T-helper 17 cell (primary cell): ENCODE results near the gene ZNF599. TPM values are rescaled to one million over a fixed set of nuclear protein-coding genes. Genes with fewer than 3 reads are reported as not detected.

Source experiments
- ATAC-seq: fragments of 150-1000 bp; cut with Tn5 transposase; 2 replicates; pipeline ENCODE4 v1.10.0; 2021; ENCODE audit warnings: mild to moderate bottlenecking, moderate library complexity
- DNase-seq, 3 donors: peaks; one replicate each; pipeline versions ENCODE4 v3.0.0 to v3.0.0-alpha.2; 2020 to 2021
- H3K9me3 ChIP-seq: one replicate; pipeline ENCODE4 v1.7.0; 2013; ENCODE audit warnings: low read length, mild to moderate bottlenecking; ENCODE audit not compliant: control insufficient read depth, poor library complexity, severe bottlenecking
- H3K27ac Mint-ChIP-seq: one replicate; pipeline ENCODE4 v1.8.0; 2022; ENCODE audit warnings: mild to moderate bottlenecking, moderate library complexity, mixed read lengths
- H3K27me3 Mint-ChIP-seq: one replicate; pipeline ENCODE4 v1.8.0; 2022; ENCODE audit warnings: mixed read lengths
- H3K36me3 Mint-ChIP-seq: one replicate; pipeline ENCODE4 v1.8.0; 2022; ENCODE audit warnings: low read depth, mixed read lengths
- H3K4me1 Mint-ChIP-seq: one replicate; pipeline ENCODE4 v1.8.0; 2022; ENCODE audit warnings: mild to moderate bottlenecking, mixed read lengths
- H3K4me3 Mint-ChIP-seq: one replicate; pipeline ENCODE4 v1.8.0; 2022; ENCODE audit warnings: mild to moderate bottlenecking, moderate library complexity, mixed read lengths
- total RNA-seq, 4 donors: library from RNA in 2 of 4; stranded (reverse) in 2 of 4; gene quantifications; one replicate each; pipeline ENCODE4 v1.2.3 and lab custom pipeline; 2022 to 2026

The ZNF599 gene
- total RNA-seq, 2 donors from 2014 or later = 3.7 to 4.8 TPM

GRCh38 chr19:34779652-34780051, 6.6 kb upstream of the ZNF599 start:
- Mint-ChIP-seq H3K27ac (no peak overlapping the region), H3K4me3 (no peak overlapping the region), H3K36me3 (no peaks in the 10 kb centered on the region), H3K4me1 (no peaks in the 10 kb centered on the region), H3K27me3 (no peaks in the 10 kb centered on the region)
- H3K9me3 ChIP-seq = no peaks in the 10 kb centered on the region
- no peak for ATAC-seq
- DNase-seq = no peak

- no peaks in the 10 kb centered on the region for H3K27me3 Mint-ChIP-seq
- H3K27ac Mint-ChIP-seq = no peak overlapping the region
- no peak overlapping the region for H3K4me3 Mint-ChIP-seq
- ATAC-seq (no peak), DNase-seq (no peak)
- H3K36me3 Mint-ChIP-seq = no peaks in the 10 kb centered on the region
- H3K9me3 ChIP-seq = no peaks in the 10 kb centered on the region
- peaks cover under 1% of the 10 kb centered on the region for H3K4me1 Mint-ChIP-seq
Measured at GRCh38 chr19:34778342-34778741, 5.3 kb upstream of the ZNF599 start.

GRCh38 chr19:34774857-34775256, 1.8 kb upstream of the ZNF599 start:
- H3K4me3 Mint-ChIP-seq = no peak overlapping the region
- peaks cover 17% of the 10 kb centered on the region for H3K4me1 Mint-ChIP-seq
- ATAC-seq (no peak), DNase-seq (no peak)
- H3K27ac Mint-ChIP-seq = no peak overlapping the region
- no peaks in the 10 kb centered on the region for H3K9me3 ChIP-seq
- no peaks in the 10 kb centered on the region for H3K36me3 Mint-ChIP-seq
- H3K27me3 Mint-ChIP-seq = no peaks in the 10 kb centered on the region

GRCh38 chr19:34773555-34773864, 495 bp upstream of the ZNF599 start:
- DNase-seq (no peak), ATAC-seq (no peak)
- H3K27ac Mint-ChIP-seq = peak overlapping the region; percentile 77
- no peaks in the 10 kb centered on the region for H3K27me3 Mint-ChIP-seq
- H3K4me3 Mint-ChIP-seq = peak overlapping the region; percentile 90
- no peaks in the 10 kb centered on the region for H3K36me3 Mint-ChIP-seq
- no peaks in the 10 kb centered on the region for H3K9me3 ChIP-seq
- peaks cover 17% of the 10 kb centered on the region for H3K4me1 Mint-ChIP-seq

- H3K27me3 Mint-ChIP-seq = no peaks in the 10 kb centered on the region
- peaks cover 13% of the 10 kb centered on the region for H3K4me1 Mint-ChIP-seq
- no peak overlapping the region for H3K27ac Mint-ChIP-seq
- no peak overlapping the region for H3K4me3 Mint-ChIP-seq
- DNase-seq (no peak), ATAC-seq (no peak)
- no peaks in the 10 kb centered on the region for H3K9me3 ChIP-seq
- peaks cover 9% of the 10 kb centered on the region for H3K36me3 Mint-ChIP-seq
Measured at GRCh38 chr19:34767951-34768350, 5.1 kb downstream of the ZNF599 start.

- no peak overlapping the region for H3K27ac Mint-ChIP-seq
- H3K4me1 Mint-ChIP-seq = peaks cover 2% of the 10 kb centered on the region
- H3K36me3 Mint-ChIP-seq = peaks cover 9% of the 10 kb centered on the region
- no peaks in the 10 kb centered on the region for H3K9me3 ChIP-seq
- DNase-seq (no peak), ATAC-seq (no peak)
- no peak overlapping the region for H3K4me3 Mint-ChIP-seq
- H3K27me3 Mint-ChIP-seq = no peaks in the 10 kb centered on the region
Measured at GRCh38 chr19:34766386-34766785, 6.6 kb downstream of the ZNF599 start.

- peaks cover 8% of the 10 kb centered on the region for H3K36me3 Mint-ChIP-seq
- H3K9me3 ChIP-seq = peaks cover 23% of the 10 kb centered on the region
- DNase-seq (no peak), ATAC-seq (no peak)
- no peaks in the 10 kb centered on the region for H3K27me3 Mint-ChIP-seq
- H3K4me1 Mint-ChIP-seq = no peaks in the 10 kb centered on the region
- H3K27ac Mint-ChIP-seq = no peak overlapping the region
- no peak overlapping the region for H3K4me3 Mint-ChIP-seq
Measured at GRCh38 chr19:34759218-34759917, 13.6 kb downstream of the ZNF599 start.

GRCh38 chr19:34757441-34757840, 15.6 kb downstream of the ZNF599 start:
- no peaks in the 10 kb centered on the region for H3K27me3 Mint-ChIP-seq
- no peaks in the 10 kb centered on the region for H3K4me1 Mint-ChIP-seq
- ATAC-seq (no peak), DNase-seq (no peak)
- H3K27ac Mint-ChIP-seq = no peak overlapping the region
- peaks cover 23% of the 10 kb centered on the region for H3K9me3 ChIP-seq
- peaks cover 11% of the 10 kb centered on the region for H3K36me3 Mint-ChIP-seq
- no peak overlapping the region for H3K4me3 Mint-ChIP-seq

- ATAC-seq = no peak
- H3K27ac Mint-ChIP-seq = no peak overlapping the region
Measured at GRCh38 chr19:34744896-34745690, 27.9 kb downstream of the ZNF599 start.

GRCh38 chr19:34734537-34735103, 38.4 kb downstream of the ZNF599 start:
- H3K9me3 ChIP-seq = no peaks in the 10 kb centered on the region
- H3K27me3 Mint-ChIP-seq = no peaks in the 10 kb centered on the region
- H3K27ac Mint-ChIP-seq = peak overlapping the region; percentile 89
- peaks cover 7% of the 10 kb centered on the region for H3K4me1 Mint-ChIP-seq
- DNase-seq (no peak), ATAC-seq (no peak)
- peaks cover 9% of the 10 kb centered on the region for H3K36me3 Mint-ChIP-seq
- H3K4me3 Mint-ChIP-seq = peak overlapping the region; percentile 94

More at GRCh38 chr19:34744896-34745690, 27.9 kb downstream of the ZNF599 start:
- H3K4me1 Mint-ChIP-seq = no peaks in the 10 kb centered on the region
- H3K9me3 ChIP-seq = peaks cover 41% of the 10 kb centered on the region
- no peak overlapping the region for H3K4me3 Mint-ChIP-seq
- DNase-seq = no peak
- H3K27me3 Mint-ChIP-seq = no peaks in the 10 kb centered on the region
- H3K36me3 Mint-ChIP-seq = peaks cover 6% of the 10 kb centered on the region

- Mint-ChIP-seq H3K4me1 (peaks cover 7% of the 10 kb centered on the region), H3K27me3 (peaks cover 7% of the 10 kb centered on the region), H3K4me3 (peak within 1 kb of the TSS; percentile 94), H3K36me3 (peaks cover 6% of the 10 kb centered on the region), H3K27ac (peak within 1 kb of the TSS; percentile 89)
- ATAC-seq = peak; percentile 86
- peak; percentile 56 to 60 (median 58) for DNase-seq
- H3K9me3 ChIP-seq = no peaks in the 10 kb centered on the region
Measured at GRCh38 chr19:34733746-34734536, 39.1 kb downstream of the ZNF599 start, which contains the start of gene ZNF181. TSS of gene ZNF181 (plus strand) at chr19:34734243. CDS start at chr19:34735038, 795 bp downstream.

- peaks cover 8% of the 10 kb centered on the region for H3K27me3 Mint-ChIP-seq
- H3K4me1 Mint-ChIP-seq = peaks cover 7% of the 10 kb centered on the region
- peaks cover 6% of the 10 kb centered on the region for H3K36me3 Mint-ChIP-seq
- ATAC-seq (peak; percentile 18), DNase-seq (peak in 1 of 3 donors; percentile 13)
- H3K27ac Mint-ChIP-seq = peak overlapping the region; percentile 89
- no peaks in the 10 kb centered on the region for H3K9me3 ChIP-seq
- H3K4me3 Mint-ChIP-seq = peak overlapping the region; percentile 94
Measured at GRCh38 chr19:34733266-34733745, 39.7 kb downstream of the ZNF599 start.
